Hematopoietic multipotent progenitor cell treated with erythropoietin and hydrocortisone succinate and interleukin-3 and kit ligand, for 6 days (in vitro differentiated cells): ENCODE data around the gene COL9A3.

Experiments used
- DNase-seq: peaks from one replicate; pipeline ENCODE4 v3.0.0-alpha.2; 2015

Gene COL9A3

DNA sequence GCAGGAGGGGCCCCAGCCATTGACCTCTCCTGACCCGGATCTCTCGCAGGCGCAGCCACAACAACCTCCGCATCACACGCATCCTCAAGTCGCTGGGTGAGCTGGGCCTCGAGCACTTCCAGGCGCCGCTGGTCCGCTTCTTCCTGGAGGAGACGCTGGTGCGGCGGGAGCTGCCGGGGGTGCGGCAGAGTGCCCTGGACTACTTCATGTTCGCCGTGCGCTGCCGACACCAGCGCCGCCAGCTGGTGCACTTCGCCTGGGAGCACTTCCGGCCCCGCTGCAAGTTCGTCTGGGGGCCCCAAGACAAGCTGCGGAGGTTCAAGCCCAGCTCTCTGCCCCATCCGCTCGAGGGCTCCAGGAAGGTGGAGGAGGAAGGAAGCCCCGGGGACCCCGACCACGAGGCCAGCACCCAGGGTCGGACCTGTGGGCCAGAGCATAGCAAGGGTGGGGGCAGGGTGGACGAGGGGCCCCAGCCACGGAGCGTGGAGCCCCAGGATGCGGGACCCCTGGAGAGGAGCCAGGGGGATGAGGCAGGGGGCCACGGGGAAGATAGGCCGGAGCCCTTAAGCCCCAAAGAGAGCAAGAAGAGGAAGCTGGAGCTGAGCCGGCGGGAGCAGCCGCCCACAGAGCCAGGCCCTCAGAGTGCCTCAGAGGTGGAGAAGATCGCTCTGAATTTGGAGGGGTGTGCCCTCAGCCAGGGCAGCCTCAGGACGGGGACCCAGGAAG is 4.5 kb upstream of the COL9A3 start:
- DNase-seq = no peak

- no peak for DNase-seq
Observed at GRCh38 chr20:62812907-62813200, 4.0 kb upstream of the COL9A3 start.

DNA sequence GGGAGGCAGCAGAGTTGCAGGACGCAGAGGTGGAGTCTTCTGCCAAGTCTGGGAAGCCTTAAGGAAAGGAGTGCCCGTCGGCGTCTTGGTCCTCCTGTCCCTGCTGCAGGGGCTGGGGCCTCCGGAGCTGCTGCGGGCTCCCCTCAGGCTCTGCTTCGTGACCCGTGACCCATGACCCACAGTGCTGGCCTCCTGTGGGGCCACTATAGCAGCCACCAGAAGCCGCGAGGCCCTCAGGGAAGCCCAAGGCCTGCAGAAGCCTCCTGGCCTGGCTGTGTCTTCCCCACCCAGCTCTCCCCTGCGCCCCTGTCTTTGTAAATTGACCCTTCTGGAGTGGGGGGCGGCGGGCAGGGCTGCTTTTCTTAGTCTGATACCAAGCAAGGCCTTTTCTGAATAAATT is 3.3 kb upstream of the COL9A3 start:
- DNase-seq = no peak

DNA sequence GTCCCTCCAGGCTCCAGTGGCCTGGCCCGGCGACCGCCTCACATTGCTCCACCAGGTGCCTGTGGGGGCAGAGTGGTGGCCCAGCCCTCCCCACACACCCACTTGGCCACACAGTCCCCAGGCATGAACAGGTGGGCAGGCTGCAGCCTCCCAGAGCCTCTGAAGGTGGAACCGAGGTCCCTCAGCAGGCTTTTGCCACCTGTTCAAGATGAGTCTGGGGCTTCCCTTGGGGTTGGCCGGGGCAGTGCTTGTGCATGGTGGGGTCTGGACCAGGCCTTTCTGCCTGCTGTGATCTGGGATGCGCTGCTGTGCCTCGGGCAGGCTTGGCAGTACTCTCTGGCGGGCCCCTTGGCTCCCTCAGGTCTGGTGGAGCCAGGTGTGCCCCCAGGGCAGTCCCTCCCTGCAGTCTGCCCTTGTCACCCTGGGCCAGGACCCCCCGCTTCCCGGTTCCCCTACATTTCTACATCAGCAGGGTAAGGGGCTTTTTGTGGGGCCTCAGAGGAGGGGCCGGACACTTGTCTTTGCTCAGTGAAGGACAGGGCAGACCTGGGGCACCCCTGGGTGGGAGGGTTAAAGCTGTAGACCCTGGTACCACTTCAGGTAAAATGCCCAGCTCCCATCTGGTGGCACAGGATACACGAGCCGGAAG is 2.7 kb upstream of the COL9A3 start:
- DNase-seq = no peak

DNA sequence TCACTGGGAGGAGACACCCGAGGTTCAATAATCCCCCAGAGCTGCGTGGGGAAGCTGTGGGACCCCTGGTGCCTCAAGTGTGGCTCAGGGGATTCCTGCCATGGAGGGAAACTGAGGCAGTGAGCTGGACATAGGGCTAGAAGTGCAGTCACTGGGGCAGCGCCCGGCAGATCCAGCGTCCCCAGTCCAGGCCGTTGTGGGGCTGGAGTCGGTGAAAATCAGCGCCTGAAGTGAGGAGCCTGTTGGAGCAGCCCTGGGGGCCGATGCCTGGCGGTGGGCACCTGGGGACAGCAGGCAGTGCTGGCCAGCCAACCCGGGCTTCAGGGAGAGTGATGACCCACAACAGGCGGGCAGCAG is 2.2 kb upstream of the COL9A3 start:
- no peak for DNase-seq

- peak; percentile 73 for DNase-seq
Observed at GRCh38 chr20:62815066-62815991, 1.5 kb upstream of the COL9A3 start.

DNA sequence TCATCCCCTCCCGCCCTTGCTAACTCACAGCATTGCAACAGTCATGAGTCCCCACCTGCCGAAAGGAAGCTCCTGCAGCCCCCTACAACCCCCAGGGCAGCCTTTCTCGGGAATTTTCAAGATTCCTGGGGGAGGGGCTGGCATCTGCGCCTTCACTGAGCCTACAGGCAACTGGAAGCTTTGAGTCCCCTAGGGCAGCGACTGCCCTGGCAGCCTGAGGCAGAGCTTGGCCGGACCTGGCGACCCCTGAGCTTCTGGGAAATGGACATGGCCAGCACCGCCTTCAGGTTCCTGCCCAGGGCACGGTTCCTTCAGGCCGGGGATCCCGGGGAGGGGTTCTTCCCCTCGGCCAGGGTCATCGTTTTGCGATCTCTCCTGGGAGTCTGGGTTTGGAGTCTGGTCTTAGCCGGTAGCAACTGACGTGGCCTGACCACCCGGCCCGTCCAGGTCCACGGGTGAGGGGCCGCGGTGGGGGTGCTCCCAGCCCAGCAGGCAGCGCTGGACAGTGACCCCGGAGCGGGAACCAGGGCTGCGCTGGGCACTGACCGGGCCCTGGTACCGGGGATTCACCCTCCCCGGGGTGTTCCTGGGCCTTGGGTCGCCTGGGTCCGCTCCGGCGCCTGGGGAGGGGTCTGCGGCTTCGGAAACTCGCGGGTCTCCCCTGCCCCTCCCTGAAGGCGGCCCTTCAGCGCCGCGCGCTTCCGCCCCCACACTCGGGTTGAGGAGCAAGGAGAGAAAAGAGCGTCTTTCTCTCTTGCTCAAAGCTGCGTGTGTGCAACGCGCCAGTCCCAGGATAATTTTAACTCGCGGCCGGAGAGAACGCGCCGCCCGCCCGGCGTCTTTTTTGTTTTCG is 593 bp upstream of the COL9A3 start:
- peak; percentile 33 for DNase-seq

DNA sequence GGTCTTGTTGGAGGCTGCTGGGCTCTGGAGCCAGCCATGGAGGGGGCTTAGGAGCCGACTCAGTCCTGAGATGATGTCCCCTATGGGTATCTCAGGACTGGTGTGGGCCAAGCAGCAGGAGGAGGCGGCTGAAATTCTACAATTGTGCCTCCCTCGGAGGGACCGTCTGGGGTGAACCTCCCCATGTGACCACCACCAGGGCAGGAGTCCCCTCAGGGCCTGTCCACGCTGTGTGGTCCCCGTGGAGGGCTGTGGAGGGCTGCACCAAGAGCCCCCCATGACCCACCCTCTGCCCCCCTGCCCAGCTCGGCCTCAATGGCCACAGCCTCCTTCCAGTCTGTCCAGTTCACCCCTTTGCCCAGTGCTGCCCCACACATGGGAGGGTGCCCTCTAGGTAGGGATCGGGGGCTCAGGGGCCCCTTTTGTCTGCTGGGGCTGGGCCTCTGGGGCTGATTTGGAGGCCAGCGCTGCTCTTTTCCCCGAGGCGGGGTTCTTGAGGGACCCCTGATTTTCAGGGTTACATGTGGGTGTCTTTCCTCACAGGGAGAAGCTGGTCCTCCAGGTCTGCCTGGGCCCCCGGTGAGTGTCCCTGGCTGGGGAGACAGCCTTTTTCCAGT is 1.2 kb downstream of the COL9A3 start:
- no peak for DNase-seq

DNA sequence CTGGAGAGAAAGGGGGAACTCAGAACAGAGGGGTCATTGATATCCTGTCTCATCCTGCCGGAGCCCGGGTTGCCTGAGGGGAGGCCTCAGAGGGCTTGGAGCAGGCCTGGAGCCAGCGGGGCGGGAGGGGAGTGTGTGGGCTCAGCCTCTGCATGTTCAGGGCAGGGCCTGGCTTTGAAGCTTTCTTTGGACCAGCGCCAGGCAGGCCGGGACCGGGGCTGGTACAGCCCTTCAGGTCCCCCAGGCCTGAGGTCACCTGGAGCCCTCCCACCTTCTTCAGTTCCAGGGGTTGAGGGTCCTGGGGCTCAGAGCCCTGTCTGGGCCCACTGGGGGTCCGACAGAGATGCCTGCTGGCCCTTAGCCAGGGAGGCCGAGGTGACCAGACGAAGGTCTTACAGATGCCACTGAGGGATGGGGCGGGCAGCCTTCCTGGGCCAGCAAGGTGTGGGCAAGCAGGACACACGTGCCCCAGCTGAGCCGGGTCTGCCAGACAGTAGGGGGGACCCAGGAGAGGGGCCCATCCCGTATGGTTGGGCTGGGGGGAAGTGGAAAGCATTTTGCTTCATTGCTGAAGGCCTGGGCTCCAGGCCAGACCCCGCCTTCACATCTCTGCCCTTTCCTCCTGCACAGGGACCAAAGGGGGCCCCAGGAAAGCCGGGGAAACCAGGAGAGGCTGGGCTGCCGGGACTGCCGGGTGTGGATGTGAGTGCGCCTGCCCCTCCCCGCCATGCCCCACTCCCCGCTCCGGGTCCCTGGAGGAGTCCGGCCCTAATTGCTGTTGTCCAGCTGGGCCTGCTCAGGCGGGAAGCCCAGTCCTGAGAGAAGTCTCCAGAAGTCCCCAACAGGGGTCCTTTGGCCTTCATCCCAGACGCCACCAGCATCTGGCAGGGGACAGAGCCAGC is 2.0 kb downstream of the COL9A3 start:
- peak; percentile 66 for DNase-seq

GRCh38 chr20:62819494-62820174 is 2.8 kb downstream of the COL9A3 start:
- no peak for DNase-seq

GRCh38 chr20:62820208-62820961 is 3.5 kb downstream of the COL9A3 start:
- DNase-seq = peak; percentile 32

DNA sequence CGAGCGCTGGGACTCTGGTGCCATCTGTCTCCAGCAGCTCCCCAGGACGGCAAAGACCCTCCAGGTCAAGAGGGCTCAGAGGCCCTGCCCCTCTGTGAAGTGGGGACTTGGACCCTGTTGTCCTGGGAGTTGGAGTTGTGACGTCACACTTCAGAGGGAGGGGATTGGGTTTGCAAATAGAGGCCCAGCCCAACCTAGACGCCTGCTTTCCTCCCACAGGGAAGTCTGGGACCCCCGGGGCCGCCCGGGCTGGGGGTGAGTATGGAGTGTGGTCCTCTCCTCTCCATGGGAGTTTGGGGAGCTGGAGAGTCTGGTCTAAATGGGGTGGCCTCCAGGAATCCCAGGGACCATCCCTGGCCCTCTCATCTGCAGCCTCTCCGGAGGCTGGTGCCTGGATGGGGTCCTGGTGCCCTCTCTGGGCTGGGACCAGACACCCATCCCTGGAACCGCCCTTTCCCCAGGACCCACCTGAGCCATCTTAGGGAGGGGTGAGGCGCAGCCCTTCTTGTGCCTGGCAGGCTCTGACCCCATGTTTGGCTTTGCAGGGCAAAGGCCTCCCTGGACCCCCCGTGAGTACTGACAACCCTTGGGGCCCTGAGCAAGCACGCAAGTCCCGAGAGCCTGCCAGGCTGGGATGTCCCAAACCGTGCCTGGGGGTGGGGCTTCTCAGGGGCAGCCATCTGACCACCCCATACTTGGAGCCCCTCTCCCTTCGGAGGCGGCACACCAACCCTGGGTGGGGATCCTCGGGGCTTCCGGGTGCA is 4.3 kb downstream of the COL9A3 start:
- DNase-seq = no peak

DNA sequence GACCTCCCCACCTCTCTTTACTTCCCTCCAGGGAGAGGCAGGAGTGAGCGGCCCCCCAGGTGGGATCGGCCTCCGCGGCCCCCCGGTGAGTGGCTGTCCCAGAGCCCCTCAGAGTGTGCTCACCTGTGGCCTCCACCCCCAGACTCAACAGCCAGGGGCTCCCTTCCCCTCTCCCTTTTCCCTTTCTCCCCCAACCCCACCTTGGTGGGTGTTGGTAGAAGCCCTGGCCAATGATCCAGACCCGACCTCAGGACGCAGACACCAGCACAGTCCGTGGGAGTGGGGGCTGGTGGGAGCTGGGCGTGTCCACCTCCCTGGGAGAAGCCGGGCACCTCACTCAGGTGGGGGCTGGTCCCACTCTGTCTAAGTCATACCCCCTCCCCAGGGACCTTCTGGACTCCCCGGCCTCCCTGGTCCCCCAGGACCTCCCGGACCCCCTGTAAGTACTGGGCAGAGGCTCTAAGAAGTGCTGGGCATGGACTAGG is 4.9 kb downstream of the COL9A3 start:
- no peak for DNase-seq

DNA sequence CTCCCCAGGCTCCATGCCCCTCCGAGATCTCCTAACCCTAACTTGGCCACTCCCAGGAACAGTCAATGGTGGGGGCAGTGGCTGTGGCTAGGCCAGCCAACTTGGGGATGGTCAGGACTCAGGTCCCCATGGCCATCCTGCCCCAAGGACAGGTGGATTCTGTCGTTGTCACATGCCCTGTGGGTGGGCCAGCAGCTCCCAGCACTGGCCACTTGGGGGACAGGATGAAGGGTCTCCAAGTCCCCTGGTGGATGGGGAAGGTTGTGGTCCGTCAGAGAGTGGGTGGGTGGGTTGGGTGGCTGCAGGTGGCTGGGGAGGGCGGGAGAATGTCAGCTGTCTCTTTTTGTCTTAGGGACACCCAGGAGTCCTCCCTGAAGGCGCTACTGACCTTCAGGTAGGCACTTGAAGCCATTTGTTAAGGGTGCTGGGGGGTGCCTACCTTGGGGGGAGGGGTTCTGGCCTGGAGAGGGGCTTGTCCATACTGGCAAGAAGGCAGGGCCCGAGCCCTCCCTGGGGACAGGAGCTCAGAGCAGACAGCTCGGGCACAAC is 5.5 kb downstream of the COL9A3 start:
- DNase-seq = no peak

GRCh38 chr20:62822788-62823651 is 6.2 kb downstream of the COL9A3 start:
- peak; percentile 93 for DNase-seq

DNA sequence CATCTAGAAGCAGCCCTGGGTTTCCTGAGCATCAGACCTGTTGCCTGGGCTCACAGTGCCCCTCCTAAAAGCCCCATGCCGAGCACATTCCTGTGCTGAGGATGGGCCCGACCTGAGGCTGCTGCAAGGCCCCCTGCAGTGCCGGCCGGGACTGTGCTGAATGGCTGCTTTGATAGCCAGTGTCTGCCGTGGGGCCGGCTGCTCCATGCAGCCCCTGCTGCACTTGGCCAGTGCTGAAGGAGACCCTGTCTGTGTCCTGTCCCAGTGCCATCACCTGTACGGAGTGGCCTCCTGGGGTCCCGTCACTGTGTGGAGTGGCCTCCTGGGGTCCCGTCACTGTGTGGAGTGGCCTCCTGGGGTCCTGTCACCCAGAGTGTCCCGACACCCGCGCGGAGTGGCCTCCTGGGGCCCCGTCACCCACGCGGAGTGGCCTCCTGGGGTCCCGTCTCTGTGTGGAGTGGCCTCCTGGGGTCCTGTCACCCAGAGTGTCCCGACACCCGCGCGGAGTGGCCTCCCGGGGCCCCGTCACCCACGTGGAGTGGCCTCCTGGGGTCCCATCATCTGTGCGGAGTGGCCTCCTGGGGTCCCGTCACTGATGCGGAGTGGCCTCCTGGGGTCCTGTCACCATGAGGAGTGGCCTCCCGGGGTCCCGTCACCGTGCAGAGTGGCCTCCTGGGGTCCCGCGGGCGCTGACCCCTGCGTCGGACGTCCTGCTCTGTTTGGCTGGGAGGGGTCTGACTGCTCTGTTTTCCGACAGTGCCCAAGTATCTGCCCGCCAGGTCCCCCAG is 7.0 kb downstream of the COL9A3 start:
- DNase-seq = no peak
